Prostate gland (tissue), 2 donors: ENCODE data around the gene SLC28A2.
"Not testable (repeated sequence)": the region's sequence is repeated elsewhere in the genome, so short reads cannot be mapped to it uniquely, and the experiment has no call there.

Experiments used
- CTCF ChIP-seq, 4 experiments: fragments of 200-600 bp in 2 of 4; fragments of 450-650 bp in 2 of 4; sonication (generic) in 2 of 4; IDR thresholded peaks; 1 replicate in 3 of 4; 2 replicates in 1 of 4; pipeline ENCODE4 v1.5.1; 2016 to 2019; ENCODE audit warnings: antibody characterized with exemption in 4 of 4, mild to moderate bottlenecking in 2 of 4, moderate library complexity in 2 of 4
- POLR2AphosphoS5 ChIP-seq: sonication (generic); formaldehyde crosslinking; IDR thresholded peaks from one replicate; pipeline ENCODE4 v1.6.1; 2017; ENCODE audit warnings: antibody characterized with exemption

- TF ChIP-seq CTCF (IDR thresholded peaks at IDR 0.05); POLR2AphosphoS5: not testable (repeated sequence)
Observed at GRCh38 chr15:45314117-45314516, 62.1 kb downstream of the SLC28A2 start.
